ENCODE data around the gene ATP1A1.

ATP1A1 gene

GRCh38 chr1:116372651-116373430, at the start of gene ATP1A1:
Gene ATP1A1, plus strand, starts transcription at chr1:116373244. Its CDS starts 268 bp downstream, at chr1:116373512.
- peak; percentile 66 for DNase-seq

- no peak for DNase-seq
These were observed 49.6 kb upstream of the ATP1A1 start for GRCh38 chr1:116323491-116323890.

GRCh38 chr1:116324411-116324810, 48.6 kb upstream of the ATP1A1 start:
- DNase-seq: no peak

- DNase-seq: no peak
These were observed 47.9 kb upstream of the ATP1A1 start for GRCh38 chr1:116325104-116325503.

GRCh38 chr1:116325922-116326321, 47.1 kb upstream of the ATP1A1 start:
- no peak for DNase-seq

- no peak for DNase-seq
These were observed 46.6 kb upstream of the ATP1A1 start for GRCh38 chr1:116326486-116326885.

- no peak for DNase-seq
These were observed 44.4 kb upstream of the ATP1A1 start for GRCh38 chr1:116328671-116329070.

GRCh38 chr1:116329524-116330341, 43.3 kb upstream of the ATP1A1 start:
- no peak for DNase-seq

GRCh38 chr1:116330342-116330652, 42.7 kb upstream of the ATP1A1 start:
- no peak for DNase-seq

- DNase-seq: no peak
These were observed 42.2 kb upstream of the ATP1A1 start for GRCh38 chr1:116330846-116331245.

GRCh38 chr1:116331523-116331922, 41.5 kb upstream of the ATP1A1 start:
- DNase-seq: no peak

GRCh38 chr1:116332451-116332850, 40.6 kb upstream of the ATP1A1 start:
- DNase-seq: no peak

- no peak for DNase-seq
These were observed 39.7 kb upstream of the ATP1A1 start for GRCh38 chr1:116333171-116334014.

GRCh38 chr1:116334015-116334547, 39.0 kb upstream of the ATP1A1 start:
- DNase-seq: no peak

GRCh38 chr1:116334868-116335635, 38.0 kb upstream of the ATP1A1 start:
- no peak for DNase-seq

- DNase-seq: no peak
These were observed 37.0 kb upstream of the ATP1A1 start for GRCh38 chr1:116335850-116336624.

GRCh38 chr1:116337398-116337797, 35.6 kb upstream of the ATP1A1 start:
- no peak for DNase-seq

GRCh38 chr1:116338400-116338799, 34.6 kb upstream of the ATP1A1 start:
- DNase-seq: no peak

- no peak for DNase-seq
These were observed 32.4 kb upstream of the ATP1A1 start for GRCh38 chr1:116340506-116341231.

GRCh38 chr1:116343019-116343418, 30.0 kb upstream of the ATP1A1 start:
- DNase-seq: no peak

GRCh38 chr1:116345011-116345410, 28.0 kb upstream of the ATP1A1 start:
- DNase-seq: no peak
